Spleen (tissue), 11 donors: ENCODE data around the gene ITPR2. TPM values are rescaled to one million over a fixed set of nuclear protein-coding genes. Genes with fewer than 3 reads are reported as not detected.

Experiments used
- DNase-seq: peaks from one replicate; pipeline ENCODE4 v3.0.0-alpha.2; 2020
- H3K27ac ChIP-seq, 8 donors: fragments of 200-600 bp; sonication (generic) in 7 of 8; 1 replicate in 4 of 8; 2 replicates in 4 of 8; pipeline versions ENCODE4 v1.5.0 to v1.8.0; 2016 to 2021; ENCODE audit warnings: inconsistent platforms in 4 of 8, mild to moderate bottlenecking in 4 of 8, moderate library complexity in 1 of 8
- H3K27me3 ChIP-seq, 7 donors: fragments of 200-600 bp; sonication (generic) in 6 of 7; replicated peaks in 1 of 7; 1 replicate in 4 of 7; 2 replicates in 3 of 7; pipeline versions ENCODE4 v1.5.0 to v1.8.0; 2016 to 2021; ENCODE audit warnings: inconsistent platforms in 3 of 7, mild to moderate bottlenecking in 1 of 7
- H3K36me3 ChIP-seq, 6 donors: fragments of 200-600 bp; sonication (generic) in 5 of 6; 1 replicate in 4 of 6; 2 replicates in 2 of 6; pipeline versions ENCODE4 v1.5.0 to v1.8.0; 2016 to 2021; ENCODE audit warnings: inconsistent platforms in 2 of 6
- H3K4me1 ChIP-seq, 6 donors: fragments of 200-600 bp; sonication (generic) in 5 of 6; 1 replicate in 3 of 6; 2 replicates in 3 of 6; pipeline versions ENCODE4 v1.5.0 to v1.8.0; 2016 to 2021; ENCODE audit warnings: inconsistent platforms in 3 of 6
- H3K4me3 ChIP-seq, 8 donors: fragments of 200-600 bp; sonication (generic) in 7 of 8; 1 replicate in 4 of 8; 2 replicates in 4 of 8; pipeline versions ENCODE4 v1.5.0 to v1.8.0; 2016 to 2021; ENCODE audit warnings: inconsistent platforms in 4 of 8, mild to moderate bottlenecking in 4 of 8, moderate library complexity in 2 of 8
- H3K9me3 ChIP-seq, 8 donors: fragments of 200-600 bp; sonication (generic) in 7 of 8; 1 replicate in 4 of 8; 2 replicates in 4 of 8; pipeline versions ENCODE4 v1.5.0 to v1.8.0; 2016 to 2021; ENCODE audit warnings: inconsistent platforms in 4 of 8
- POLR2A ChIP-seq, 3 donors: fragments of 450-650 bp; IDR thresholded peaks; one replicate each; pipeline ENCODE4 v1.5.1; 2017; ENCODE audit warnings: antibody characterized with exemption in 3 of 3, mild to moderate bottlenecking in 1 of 3
- POLR2AphosphoS5 ChIP-seq, 3 donors: sonication (generic); formaldehyde crosslinking; IDR thresholded peaks; one replicate each; pipeline ENCODE4 v1.5.1; 2017; ENCODE audit warnings: antibody characterized with exemption in 3 of 3
- WGBS, 5 donors: extraction: QIAGEN DNeasy Blood & Tissue Kit in 3 of 5; methylation state at CpG; one replicate each; pipeline versions ENCODE4 v1.1.5 to v1.1.7; 2013 to 2018; 5-methylcytosine and 5-hydroxymethylcytosine counted together
- intact Hi-C: fragments of 100-400 bp; cut with DNase I; formaldehyde crosslinking; loops from one replicate; pipeline ENCODE4 v1.15.0; 2023; ENCODE audit warnings: low total_unique reads
- polyA plus RNA-seq, 3 donors: library from polyadenylated mRNA; stranded (reverse); fragments of 200-250 nt; gene quantifications; one replicate each; pipeline ENCODE4 v1.2.1, GENCODE V29; 2013
- total RNA-seq, 7 donors: library from RNA; depleted of rRNA in 3 of 7; stranded (reverse); fragments of >200 nt in 3 of 7; fragmentation: NEBNext Ultra II Directional in 4 of 7; extraction: Animal tissue kit (Norgen Biotek cat#: 25700) in 4 of 7; gene quantifications; one replicate each; pipeline versions ENCODE4 v1.1.0 to v1.2.1, GENCODE V29; 2016 to 2021
- TF ChIP-seq, protein P1 (sequence below), 11 experiments: fragments of 200-600 bp in 7 of 11; fragments of 450-650 bp in 4 of 11; sonication (generic) in 4 of 11; IDR thresholded peaks in 8 of 11; conservative IDR thresholded peaks in 3 of 11; 1 replicate in 7 of 11; 2 replicates in 4 of 11; pipeline versions ENCODE4 v1.4.0 to v1.8.0; 2016 to 2021; ENCODE audit warnings: antibody characterized with exemption in 11 of 11, inconsistent platforms in 4 of 11, mild to moderate bottlenecking in 1 of 11
- donor health status: healthy with polysubstance abuse.
- donor health status: DM: no; HTN: no; CAD: no; lungs with moderate emphysema.
- donor health status: DM: no; HTN: no; CAD: no.
- donor health status: Bipolar disorder and iron deficiency.
- donor health status: healthy.
- donor health status: DM: no; HTN: no; CAD: no.
- donor health status: DM: yes; HTN: yes; CAD: no.

ITPR2 gene
- total and polyA plus RNA-seq, 10 donors: 3.2 to 105 (median 60.4) TPM

- H3K27me3 ChIP-seq: no peaks in the 10 kb centered on the region
- intact Hi-C loops: no loop called here
- WGBS, 5 donors: 82 to 93% (median 91%) methylated on average over 5 of the region's 5 CpGs
- H3K4me1 ChIP-seq: no peaks in the 10 kb centered on the region
- TF ChIP-seq, protein P1, sequence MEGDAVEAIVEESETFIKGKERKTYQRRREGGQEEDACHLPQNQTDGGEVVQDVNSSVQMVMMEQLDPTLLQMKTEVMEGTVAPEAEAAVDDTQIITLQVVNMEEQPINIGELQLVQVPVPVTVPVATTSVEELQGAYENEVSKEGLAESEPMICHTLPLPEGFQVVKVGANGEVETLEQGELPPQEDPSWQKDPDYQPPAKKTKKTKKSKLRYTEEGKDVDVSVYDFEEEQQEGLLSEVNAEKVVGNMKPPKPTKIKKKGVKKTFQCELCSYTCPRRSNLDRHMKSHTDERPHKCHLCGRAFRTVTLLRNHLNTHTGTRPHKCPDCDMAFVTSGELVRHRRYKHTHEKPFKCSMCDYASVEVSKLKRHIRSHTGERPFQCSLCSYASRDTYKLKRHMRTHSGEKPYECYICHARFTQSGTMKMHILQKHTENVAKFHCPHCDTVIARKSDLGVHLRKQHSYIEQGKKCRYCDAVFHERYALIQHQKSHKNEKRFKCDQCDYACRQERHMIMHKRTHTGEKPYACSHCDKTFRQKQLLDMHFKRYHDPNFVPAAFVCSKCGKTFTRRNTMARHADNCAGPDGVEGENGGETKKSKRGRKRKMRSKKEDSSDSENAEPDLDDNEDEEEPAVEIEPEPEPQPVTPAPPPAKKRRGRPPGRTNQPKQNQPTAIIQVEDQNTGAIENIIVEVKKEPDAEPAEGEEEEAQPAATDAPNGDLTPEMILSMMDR (IDR thresholded peaks at IDR 0.05 in 8 of 11, conservative IDR thresholded peaks at IDR 0.05 in 3 of 11): no peak
- no peak for TF ChIP-seq POLR2AphosphoS5 (IDR thresholded peaks at IDR 0.05)
- TF ChIP-seq POLR2A (IDR thresholded peaks at IDR 0.05): no peak
- H3K4me3 ChIP-seq: no peak overlapping the region
- H3K9me3 ChIP-seq: peaks cover 0 to 5% (median 0%) of the 10 kb centered on the region in 8 donors
- H3K36me3 ChIP-seq: peaks cover 0 to 63% (median 26%) of the 10 kb centered on the region in 6 donors
- no peak for DNase-seq
- no peak overlapping the region for H3K27ac ChIP-seq
These were observed 121.9 kb downstream of the ITPR2 start for GRCh38 chr12:26711072-26711471.

- 65 to 97% (median 71%) methylated on average over 2 of the region's 2 CpGs for WGBS, 5 donors
These were observed 127.1 kb downstream of the ITPR2 start for GRCh38 chr12:26705851-26706250.

DNA sequence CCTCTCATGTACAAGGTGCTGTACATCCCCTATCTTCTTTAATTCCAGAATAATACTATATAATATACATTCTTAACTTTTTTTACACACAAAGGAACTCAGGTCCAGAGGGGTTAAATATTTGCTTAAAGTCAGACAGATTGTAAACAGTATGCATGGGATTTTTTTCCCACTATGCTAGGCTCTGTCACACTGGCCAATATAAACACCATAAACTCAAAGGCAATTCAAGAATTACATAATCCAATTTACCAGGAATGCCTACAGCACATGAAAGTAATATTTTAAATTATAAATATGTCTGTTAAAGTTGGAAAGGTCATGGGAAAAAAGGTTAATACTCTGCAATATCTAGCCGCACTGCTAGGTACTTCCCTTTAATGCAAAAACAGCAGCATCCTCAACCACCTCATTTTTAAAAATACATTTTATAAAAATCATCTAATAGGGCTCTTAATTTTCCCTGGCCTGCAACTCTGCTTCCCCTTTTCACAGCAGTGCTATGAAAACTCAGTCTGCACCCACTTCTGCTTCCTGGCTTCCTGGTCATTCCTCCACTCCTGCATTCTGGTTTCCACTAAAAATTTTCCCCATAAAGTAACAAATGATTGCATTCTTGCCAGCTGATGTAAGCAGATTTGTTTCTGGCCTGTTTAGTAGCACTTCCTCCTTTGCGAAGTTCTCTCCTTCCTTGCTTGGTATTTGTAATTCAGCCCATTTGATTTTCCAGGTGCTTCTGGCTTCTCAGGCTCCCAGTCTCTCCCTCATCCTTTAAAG lies 128.1 kb downstream of the ITPR2 start:
- intact Hi-C loops: no loop called here
- 9 to 27% (median 17%) methylated on average over 2 of the region's 2 CpGs for WGBS, 5 donors

More at GRCh38 chr12:26705851-26706250, 127.1 kb downstream of the ITPR2 start:
- no peak for DNase-seq
- peaks cover 0 to 30% (median 7%) of the 10 kb centered on the region in 6 donors for H3K36me3 ChIP-seq
- no peak overlapping the region for H3K4me3 ChIP-seq
- intact Hi-C loops: no loop called here
- no peaks in the 10 kb centered on the region for H3K27me3 ChIP-seq
- H3K4me1 ChIP-seq: peaks cover 0 to 20% (median 15%) of the 10 kb centered on the region in 6 donors
- no peak overlapping the region for H3K27ac ChIP-seq
- peaks cover 0 to 5% (median 0%) of the 10 kb centered on the region in 8 donors for H3K9me3 ChIP-seq
- TF ChIP-seq, protein P1 (IDR thresholded peaks at IDR 0.05 in 8 of 11, conservative IDR thresholded peaks at IDR 0.05 in 3 of 11): no peak
- TF ChIP-seq POLR2A (IDR thresholded peaks at IDR 0.05) (no peak), POLR2AphosphoS5 (IDR thresholded peaks at IDR 0.05) (no peak)

More for the DNA sequence above, 128.1 kb downstream of the ITPR2 start:
- TF ChIP-seq POLR2AphosphoS5 (IDR thresholded peaks at IDR 0.05): no peak
- TF ChIP-seq POLR2A (IDR thresholded peaks at IDR 0.05): no peak
- TF ChIP-seq, protein P1 (IDR thresholded peaks at IDR 0.05 in 8 of 11, conservative IDR thresholded peaks at IDR 0.05 in 3 of 11): no peak
- H3K4me1 ChIP-seq: peaks cover 0 to 20% (median 15%) of the 10 kb centered on the region in 6 donors
- no peak overlapping the region for H3K4me3 ChIP-seq
- peak overlapping the region in 4 of 8 donors; percentile 19 to 34 (median 21) for H3K27ac ChIP-seq
- peaks cover 0 to 29% (median 4%) of the 10 kb centered on the region in 6 donors for H3K36me3 ChIP-seq
- DNase-seq: no peak
- no peaks in the 10 kb centered on the region for H3K27me3 ChIP-seq
- H3K9me3 ChIP-seq: peaks cover 0 to 5% (median 0%) of the 10 kb centered on the region in 8 donors
